ENCODE results near the gene NLE1. TPM values are rescaled to one million over a fixed set of nuclear protein-coding genes. Genes with fewer than 3 reads are reported as not detected.

NLE1 gene
- total RNA-seq, 1 experiment from 2014 or later: 23.3 TPM

DNA sequence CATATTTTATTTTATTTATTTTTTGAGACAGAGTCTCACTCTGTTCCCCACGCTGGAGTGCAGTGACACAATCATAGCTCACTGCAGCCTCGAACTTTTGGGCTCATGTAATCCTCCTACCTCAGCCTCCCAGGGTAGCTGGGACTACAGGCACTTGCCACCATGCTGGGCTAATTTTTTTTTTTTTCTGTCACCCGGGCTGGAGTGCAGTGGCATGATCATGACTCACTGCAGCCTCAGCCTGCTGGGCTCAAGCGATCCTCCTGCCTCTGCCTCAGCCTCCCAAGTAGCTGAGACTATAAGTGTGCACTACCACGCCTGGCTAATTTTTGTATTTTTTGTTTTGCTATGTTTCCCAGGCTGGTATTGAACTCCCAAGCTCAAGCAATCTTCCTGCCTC lies 22.6 kb upstream of the NLE1 start:
- Histone ChIP-seq H3K36me3 (ENCODE audit: insufficient read depth, low read length, poor library complexity, severe bottlenecking) (no peaks in the 10 kb centered on the region), H3K4me1 (ENCODE audit: insufficient read depth, low read length, poor library complexity, severe bottlenecking) (no peaks in the 10 kb centered on the region), H3K9me3 (ENCODE audit: low read depth, low read length, poor library complexity, severe bottlenecking) (no peaks in the 10 kb centered on the region), H3K27me3 (replicated peaks; ENCODE audit: insufficient read depth, low read depth, low read length, poor library complexity) (no peaks in the 10 kb centered on the region), H3K4me3 (ENCODE audit: low read depth, low read length, poor library complexity, severe bottlenecking) (no peak overlapping the region), H3K27ac (ENCODE audit: low read depth, low read length, poor library complexity, severe bottlenecking) (no peak overlapping the region)
- CTCF ChIA-PET: no interaction called here
- POLR2A ChIA-PET (ENCODE audit: low non-redundant PET): no interaction called here
- no TSS peak for BruUV-seq (replicated peaks)
- intact Hi-C loops (cut with micrococcal nuclease; ENCODE audit: unreplicated experiment): no loop called here
- no peak for DNase-seq (ENCODE audit: low spot score)
- TF ChIP-seq EZH2 (IDR thresholded peaks at IDR 0.05; ENCODE audit: borderline replicate concordance, low read depth, low read length, poor library complexity, severe bottlenecking): no peak
- TF ChIP-seq, protein P1, sequence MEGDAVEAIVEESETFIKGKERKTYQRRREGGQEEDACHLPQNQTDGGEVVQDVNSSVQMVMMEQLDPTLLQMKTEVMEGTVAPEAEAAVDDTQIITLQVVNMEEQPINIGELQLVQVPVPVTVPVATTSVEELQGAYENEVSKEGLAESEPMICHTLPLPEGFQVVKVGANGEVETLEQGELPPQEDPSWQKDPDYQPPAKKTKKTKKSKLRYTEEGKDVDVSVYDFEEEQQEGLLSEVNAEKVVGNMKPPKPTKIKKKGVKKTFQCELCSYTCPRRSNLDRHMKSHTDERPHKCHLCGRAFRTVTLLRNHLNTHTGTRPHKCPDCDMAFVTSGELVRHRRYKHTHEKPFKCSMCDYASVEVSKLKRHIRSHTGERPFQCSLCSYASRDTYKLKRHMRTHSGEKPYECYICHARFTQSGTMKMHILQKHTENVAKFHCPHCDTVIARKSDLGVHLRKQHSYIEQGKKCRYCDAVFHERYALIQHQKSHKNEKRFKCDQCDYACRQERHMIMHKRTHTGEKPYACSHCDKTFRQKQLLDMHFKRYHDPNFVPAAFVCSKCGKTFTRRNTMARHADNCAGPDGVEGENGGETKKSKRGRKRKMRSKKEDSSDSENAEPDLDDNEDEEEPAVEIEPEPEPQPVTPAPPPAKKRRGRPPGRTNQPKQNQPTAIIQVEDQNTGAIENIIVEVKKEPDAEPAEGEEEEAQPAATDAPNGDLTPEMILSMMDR (conservative IDR thresholded peaks at IDR 0.05; ENCODE audit: low read depth, low read length): no peak

DNA sequence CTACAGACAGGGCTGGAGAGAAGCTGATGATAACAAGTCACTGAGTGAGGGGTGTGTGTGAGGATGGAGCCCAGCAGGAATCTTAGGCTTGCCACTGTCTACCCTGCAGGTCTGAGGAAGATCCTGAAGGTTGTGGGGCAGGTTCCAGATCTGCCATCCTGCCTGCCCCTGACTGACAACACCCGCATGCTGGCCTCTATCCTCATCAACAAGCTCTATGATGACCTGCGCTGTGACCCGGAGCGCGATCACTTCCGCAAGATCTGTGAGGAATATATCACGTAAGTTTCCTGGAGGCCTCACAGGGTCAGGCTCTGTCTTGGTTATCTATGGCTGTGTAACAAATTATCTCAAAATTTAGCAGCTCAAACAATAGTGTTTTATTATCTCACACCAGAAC lies 21.8 kb upstream of the NLE1 start:
- Histone ChIP-seq H3K27ac (ENCODE audit: low read depth, low read length, poor library complexity, severe bottlenecking) (no peak overlapping the region), H3K4me3 (ENCODE audit: low read depth, low read length, poor library complexity, severe bottlenecking) (no peak overlapping the region), H3K36me3 (ENCODE audit: insufficient read depth, low read length, poor library complexity, severe bottlenecking) (no peaks in the 10 kb centered on the region), H3K27me3 (replicated peaks; ENCODE audit: insufficient read depth, low read depth, low read length, poor library complexity) (no peaks in the 10 kb centered on the region), H3K4me1 (ENCODE audit: insufficient read depth, low read length, poor library complexity, severe bottlenecking) (no peaks in the 10 kb centered on the region), H3K9me3 (ENCODE audit: low read depth, low read length, poor library complexity, severe bottlenecking) (no peaks in the 10 kb centered on the region)
- no peak for DNase-seq (ENCODE audit: low spot score)
- ChIA-PET CTCF (no interaction called here), POLR2A (ENCODE audit: low non-redundant PET) (no interaction called here)
- intact Hi-C loops (cut with micrococcal nuclease; ENCODE audit: unreplicated experiment): no loop called here
- no TSS peak for BruUV-seq (replicated peaks)
- no peak for TF ChIP-seq EZH2 (IDR thresholded peaks at IDR 0.05; ENCODE audit: borderline replicate concordance, low read depth, low read length, poor library complexity, severe bottlenecking)
- TF ChIP-seq, protein P1 (conservative IDR thresholded peaks at IDR 0.05; ENCODE audit: low read depth, low read length): no peak

DNA sequence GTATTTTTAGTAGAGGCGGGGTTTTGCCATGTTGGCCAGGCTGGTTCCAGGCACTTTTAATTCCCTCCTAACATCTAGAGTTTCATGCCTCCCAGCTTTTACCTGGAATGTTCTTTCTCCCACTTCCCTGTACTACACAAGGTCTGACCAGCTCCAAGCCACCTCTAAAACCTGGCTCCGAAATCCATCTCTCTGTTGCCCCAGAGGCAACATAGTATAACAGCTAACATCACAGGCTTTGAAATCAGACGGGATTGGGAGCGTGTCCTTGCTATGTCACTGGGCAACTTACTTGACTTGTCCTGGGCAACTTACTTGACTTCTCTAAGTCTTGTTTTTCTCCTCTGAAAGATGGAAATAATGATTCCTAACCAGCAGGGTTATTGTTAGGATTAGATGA lies 20.7 kb upstream of the NLE1 start:
- ChIA-PET POLR2A (ENCODE audit: low non-redundant PET) (no interaction called here), CTCF (no interaction called here)
- TF ChIP-seq, protein P1 (conservative IDR thresholded peaks at IDR 0.05; ENCODE audit: low read depth, low read length): no peak
- no peak for TF ChIP-seq EZH2 (IDR thresholded peaks at IDR 0.05; ENCODE audit: borderline replicate concordance, low read depth, low read length, poor library complexity, severe bottlenecking)
- no peak for DNase-seq (ENCODE audit: low spot score)
- no TSS peak for BruUV-seq (replicated peaks)
- Histone ChIP-seq H3K36me3 (ENCODE audit: insufficient read depth, low read length, poor library complexity, severe bottlenecking) (no peaks in the 10 kb centered on the region), H3K27me3 (replicated peaks; ENCODE audit: insufficient read depth, low read depth, low read length, poor library complexity) (no peaks in the 10 kb centered on the region), H3K9me3 (ENCODE audit: low read depth, low read length, poor library complexity, severe bottlenecking) (no peaks in the 10 kb centered on the region), H3K4me3 (ENCODE audit: low read depth, low read length, poor library complexity, severe bottlenecking) (no peak overlapping the region), H3K4me1 (ENCODE audit: insufficient read depth, low read length, poor library complexity, severe bottlenecking) (no peaks in the 10 kb centered on the region), H3K27ac (ENCODE audit: low read depth, low read length, poor library complexity, severe bottlenecking) (no peak overlapping the region)
- intact Hi-C loops (cut with micrococcal nuclease; ENCODE audit: unreplicated experiment): no loop called here
